T follicular helper cell (primary cell): ENCODE results near the gene CCL13.

Experiments
- DNase-seq: peaks from one replicate; pipeline ENCODE4 v3.0.0-alpha.2; 2020; ENCODE audit warnings: low read depth

The CCL13 gene

DNA sequence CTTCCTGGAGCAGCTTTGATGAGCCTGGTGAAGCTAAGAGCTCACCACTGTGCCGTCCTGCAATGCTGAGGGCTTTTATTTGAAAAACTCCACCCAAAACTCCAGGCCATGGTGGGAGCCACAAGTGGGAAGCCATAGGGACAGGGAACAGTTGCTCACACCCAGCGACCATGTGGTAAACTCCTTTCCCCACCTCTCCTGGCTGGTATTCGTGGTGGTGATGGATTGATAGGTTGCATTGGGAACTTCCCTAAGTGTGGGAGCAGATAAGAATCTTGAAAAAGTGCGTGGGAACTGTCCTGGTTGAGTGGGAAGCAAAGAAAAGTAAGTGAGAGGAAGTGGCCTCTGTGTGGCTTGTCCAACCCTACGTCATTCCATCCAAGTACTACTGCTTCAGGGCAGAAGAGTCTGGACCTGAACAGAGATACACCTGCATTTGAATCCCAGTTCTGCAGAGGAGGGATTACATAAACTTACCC, 6.9 kb downstream of the CCL13 start, which contains the start of gene CCL1:
Gene CCL1, minus strand, starts transcription at position 51 of the 479 bp plus-strand sequence. CDS start 72 bp downstream, outside the sequence.
- DNase-seq = no peak

DNA sequence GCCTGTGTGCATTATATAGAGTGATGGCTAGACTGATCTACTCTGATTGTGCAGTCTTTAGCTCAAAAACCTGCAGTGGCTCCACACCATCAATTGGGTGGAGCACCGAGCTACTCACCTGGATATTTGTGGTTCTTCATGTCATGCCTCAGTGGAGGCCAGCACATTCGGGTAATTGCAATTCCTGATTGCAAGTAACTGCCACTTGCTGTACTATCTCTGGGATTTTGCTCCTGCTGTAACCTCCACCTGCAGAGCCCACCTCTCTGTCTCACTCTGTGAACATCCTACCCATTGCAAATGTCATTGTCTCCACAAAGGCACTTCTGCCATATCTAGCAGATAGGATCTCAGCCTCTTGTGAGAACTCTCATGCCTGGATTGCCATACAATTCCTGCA, 8.5 kb downstream of the CCL13 start:
- no peak for DNase-seq

DNA sequence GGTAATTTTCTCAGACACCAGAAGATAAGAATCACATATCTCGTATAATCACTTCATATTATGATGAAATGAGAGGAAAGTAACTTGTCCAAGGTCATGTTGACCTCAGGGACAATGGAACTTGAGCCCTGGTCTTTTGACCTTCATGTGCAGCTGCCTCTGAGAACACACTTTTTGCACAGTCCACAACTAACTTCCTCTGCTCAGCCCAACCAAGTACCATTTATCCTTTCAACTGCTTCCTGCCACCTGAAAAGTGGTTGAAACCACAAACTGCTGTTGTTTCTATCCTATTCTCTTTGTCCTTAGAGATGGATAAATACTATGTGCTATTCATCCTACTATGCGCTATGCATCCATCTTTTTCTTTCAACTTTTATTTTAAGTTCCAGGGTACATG, 9.1 kb downstream of the CCL13 start:
- DNase-seq = no peak

DNA sequence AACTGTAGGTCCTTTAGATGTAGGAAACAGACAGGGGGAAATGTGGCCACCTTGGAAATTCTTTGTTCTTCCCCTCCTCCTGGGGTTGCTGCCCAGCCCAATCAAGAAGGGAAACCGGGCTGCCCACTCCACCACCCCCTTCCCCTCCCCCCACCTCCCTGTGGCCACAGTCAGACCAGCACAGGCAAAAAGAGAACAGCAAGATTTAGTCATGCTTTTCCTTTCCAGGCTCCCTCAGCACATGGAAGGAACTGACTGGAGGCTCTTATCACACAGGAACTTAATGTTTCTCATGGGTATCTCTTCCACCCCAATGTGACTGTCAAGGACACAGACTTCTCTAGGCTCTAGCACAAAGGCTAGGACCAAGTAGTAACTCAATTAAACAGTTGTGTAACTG, 9.7 kb downstream of the CCL13 start:
- DNase-seq = no peak

DNA sequence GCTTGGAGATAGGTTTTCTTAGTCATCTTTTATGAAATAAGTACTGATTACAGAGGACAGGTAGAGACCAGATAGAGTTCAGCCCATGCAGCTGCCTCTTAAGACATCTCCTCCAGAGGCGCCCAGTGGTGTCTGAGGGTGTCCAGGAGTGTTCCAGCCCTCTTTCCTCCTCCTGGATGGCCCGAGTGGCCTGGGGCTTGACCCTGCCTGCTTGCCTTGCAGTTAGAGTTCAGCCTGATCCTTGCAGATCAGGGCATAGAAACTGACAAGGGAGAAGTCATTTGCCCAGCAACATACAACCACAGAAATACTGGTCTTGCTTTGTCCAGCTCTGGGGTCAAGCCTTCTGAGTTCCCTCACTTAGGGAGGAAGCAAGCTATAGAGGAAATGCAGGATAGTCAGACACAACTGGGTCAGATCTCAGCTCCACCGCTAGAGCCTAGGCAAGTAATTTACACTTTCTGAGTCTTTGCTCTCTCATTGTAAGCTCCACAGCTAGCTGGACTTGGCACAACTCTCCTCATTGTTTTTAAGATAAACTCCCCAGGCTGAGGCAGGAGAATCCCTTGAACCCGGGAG, 10.3 kb downstream of the CCL13 start:
- DNase-seq = no peak

DNA sequence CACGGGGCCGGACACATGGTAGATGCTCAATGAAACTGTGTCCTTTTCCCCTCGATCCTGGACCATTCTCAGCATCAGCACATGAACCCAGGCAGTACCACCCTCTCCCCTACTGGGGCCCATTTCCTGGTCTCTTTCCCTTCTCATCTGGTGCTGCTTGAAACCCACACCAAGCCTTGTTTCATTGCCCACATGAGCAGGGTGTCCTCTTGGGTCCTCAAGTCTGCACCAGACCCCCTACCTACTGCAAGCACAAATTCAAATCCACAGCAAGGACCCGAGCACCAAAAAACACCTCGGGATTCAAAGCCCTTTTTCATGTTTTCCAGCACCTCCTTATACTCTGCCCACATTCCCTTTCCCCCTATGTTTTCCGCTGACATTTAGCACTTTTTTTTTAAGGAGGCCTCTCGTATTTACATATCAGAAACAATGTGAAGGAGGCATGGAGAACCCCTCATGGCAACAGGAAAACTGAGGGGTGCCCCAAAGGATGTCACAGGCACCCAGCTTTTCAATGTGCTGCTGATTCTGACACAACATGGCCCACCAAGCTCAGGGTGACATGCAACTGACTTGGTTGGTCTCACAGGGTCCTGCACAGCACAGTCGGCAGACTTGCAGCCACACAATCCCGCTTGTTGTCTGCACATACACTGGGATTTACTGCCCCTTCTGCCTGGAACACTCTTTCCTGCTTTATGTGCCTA, 11.4 kb downstream of the CCL13 start:
- no peak for DNase-seq

DNA sequence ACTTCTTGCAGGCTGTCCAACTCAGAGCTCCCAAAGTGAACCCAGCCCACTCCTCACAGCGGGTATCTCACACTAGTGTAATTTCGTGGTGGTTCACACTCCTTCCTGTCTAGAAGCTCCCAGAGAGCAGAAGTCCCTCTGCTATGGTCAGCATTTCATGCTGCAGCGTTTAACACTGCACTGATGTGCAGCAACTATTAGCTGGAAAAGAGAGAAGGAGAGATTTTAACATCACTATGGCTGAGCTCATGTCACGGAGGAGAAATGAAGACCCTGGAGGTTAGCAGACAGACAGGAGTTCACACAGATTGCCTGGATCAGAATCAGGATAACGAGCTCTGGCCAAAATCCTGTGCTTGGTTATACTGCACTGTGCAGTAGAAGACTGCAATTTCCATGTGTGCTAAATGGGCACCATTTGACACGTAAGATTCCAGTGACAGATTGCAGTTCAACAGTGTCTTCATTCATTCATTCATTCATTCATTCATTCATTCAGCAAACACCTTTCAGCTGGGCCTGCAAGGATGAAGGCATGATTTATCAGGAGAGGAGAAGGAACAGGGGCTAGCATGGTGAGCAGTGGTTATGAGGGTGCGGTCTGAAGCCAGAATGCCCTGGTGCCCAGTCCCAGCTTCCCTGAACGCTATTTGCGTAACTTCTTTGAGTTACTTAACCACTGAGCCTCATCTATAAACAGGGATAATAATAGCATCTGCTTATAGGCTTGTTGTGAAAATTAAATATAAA, 12.1 kb downstream of the CCL13 start:
- no peak for DNase-seq

DNA sequence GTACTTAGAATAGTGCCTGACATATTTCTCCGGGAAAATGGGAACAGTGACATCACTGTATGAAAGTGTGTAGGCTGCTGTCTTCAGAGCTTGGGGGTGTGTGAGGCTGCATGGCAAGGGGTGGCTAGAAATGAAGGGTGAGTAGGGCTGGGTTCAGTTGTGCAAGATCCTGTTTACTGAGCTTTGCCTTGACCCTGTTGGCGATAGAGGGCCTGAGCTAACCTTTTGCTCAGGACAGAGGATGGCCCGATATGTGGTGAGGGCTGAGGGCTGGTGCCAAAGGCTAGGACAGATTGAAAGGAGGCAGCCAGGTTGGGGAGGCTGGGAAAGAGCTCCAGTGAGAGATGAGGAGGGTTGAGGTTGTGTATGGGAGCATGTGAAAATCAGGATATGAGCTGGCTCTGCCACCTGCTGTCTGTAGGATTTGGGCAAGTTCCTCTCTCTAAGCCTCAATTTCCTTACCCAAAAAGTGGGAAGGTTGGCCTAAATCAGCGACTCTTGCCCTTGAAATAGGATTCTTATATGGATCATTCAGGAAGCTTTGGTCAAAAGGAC, 12.7 kb downstream of the CCL13 start:
- DNase-seq = no peak

DNA sequence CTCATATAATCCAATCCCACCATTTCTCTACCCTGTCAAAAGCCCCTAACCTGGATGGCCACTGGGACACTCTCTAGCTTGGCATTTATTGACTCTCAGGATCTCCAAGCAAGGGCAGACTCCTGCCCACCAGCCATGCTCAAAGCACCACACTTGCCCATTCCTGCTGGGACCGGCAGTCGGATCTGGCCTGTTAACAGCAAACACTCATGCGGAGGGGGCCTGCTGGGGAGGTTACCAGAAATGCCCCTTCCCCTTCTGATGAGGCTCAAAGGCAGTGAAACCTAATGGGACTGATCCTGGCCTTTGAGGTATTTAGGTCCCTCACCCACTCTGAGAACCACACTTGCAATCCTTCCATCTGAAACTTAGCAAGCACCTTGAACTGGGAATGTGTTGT, 13.3 kb downstream of the CCL13 start:
- no peak for DNase-seq

DNA sequence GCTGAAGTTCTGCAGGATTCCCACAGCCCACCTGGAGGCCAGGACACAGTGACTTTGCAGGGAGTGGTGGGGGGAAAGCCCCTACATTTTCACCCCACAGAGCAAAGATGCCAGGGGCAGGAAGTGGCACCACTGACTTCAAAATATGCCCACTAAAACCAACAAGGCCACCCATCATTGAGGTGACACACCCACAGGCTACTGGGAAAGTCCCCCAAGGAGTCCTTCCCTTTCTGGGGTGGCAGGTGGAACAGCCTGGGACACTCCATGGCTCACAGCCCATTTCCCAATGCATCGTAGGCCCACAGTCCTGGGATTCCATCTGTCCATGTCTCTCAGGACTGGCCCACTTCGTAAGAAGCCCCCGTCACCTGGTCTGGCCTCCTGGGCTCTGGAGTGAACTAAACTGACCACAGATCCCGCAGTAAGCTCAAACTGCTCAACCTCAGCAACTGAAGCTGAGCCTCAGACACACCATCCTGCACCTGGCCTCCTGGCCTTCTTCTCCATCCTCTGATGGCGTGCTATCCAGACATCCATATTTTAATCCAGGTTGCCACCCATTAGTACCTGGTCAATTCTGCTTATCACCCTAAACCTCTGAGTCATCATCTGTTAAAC, 14.2 kb downstream of the CCL13 start:
- no peak for DNase-seq

DNA sequence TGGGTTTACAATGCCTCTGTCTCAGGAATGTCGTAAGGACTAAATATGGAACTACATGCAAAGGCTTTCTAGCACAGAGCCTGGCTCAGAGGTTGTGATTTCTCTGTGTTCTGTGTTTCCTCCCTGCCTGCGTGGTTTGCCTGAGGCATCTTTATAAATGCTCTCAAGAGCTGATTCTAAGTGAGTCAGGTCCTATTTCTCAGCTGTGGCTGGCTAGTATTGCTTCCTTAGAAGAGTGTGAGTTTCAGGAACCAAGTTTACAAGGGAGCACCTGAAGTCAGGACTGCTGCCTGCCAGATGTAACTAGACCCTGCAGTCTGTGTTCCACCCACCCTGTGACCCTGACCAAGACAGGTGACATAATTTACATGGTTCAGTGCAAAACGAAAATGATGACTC, 14.7 kb downstream of the CCL13 start:
- DNase-seq = no peak

DNA sequence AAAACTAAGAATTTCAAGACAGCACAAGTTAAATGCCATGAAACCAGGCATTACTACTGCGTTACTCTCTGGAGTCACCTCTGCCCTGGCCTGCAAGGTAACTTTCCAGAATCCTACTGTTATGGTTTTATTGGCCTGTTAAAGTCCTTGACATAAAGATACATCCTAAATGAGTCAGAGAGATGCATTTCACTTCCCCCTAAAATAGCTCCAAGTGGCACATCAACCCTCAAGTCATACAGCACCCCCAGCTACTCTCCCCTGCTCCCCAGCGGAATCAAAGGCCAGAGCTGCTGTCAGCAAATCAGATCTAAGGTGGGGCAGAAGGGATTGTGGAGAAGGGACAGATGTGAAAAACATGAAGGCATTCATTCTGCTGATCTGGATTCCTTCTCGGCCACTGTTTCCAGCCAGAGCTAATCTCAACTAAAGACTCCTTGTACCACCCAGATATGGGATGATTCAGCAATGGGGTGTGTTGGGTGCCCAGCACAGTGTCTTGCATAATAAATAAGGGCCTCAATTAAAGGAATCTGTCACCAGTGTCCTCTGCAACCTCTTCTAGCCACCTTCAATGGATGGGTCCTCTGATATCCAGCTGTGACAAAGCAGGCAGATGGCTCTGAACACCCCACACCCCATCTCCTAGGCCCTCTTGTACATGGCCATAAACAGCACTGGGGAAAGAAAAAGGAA, 15.3 kb downstream of the CCL13 start:
- no peak for DNase-seq

DNA sequence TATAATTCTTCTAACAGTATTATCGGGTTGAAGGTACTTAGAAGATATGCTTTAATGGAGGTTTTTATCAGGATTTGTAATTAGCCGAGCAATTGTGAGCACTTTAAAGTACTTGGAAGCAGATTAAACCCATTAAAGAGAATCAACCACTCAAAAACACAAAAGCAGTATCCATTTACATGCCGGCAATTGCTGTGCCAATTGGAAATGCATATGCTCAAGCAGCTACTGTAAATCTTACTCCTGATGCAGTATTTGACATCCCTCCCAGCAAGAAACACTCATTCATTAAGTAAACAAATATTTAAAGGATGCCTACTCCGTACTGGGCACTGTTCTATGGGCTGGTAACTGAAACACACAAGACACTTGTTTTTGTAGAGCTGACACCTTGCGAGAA, 18.2 kb downstream of the CCL13 start:
- DNase-seq = no peak

DNA sequence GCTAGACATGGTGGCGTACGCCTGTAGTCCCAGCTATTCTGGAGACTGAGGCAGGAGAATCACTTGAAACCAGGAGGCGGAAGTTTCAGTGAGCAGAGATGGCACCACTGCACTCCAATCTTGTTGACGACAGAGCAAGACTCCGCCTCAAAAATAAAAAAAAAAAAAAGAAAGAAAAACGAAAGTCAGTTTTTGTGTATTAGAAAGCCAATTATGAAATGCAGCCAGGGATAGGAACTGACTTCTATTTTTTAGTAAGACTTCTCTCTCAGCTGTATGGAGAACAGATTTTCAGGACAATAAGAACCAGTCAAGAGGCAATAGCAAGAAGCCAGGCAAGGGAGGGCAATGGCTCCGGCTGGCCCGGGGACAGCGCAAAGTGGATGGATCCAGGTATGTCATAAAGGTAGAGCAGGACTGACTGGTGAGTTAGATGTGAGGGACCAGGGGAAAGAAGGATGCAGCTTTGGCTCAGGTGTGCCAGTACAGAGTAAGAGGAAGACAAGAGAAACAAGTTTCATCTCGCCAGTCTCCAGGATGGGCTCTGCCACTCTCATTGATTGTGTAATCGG, 19.2 kb downstream of the CCL13 start:
- no peak for DNase-seq

DNA sequence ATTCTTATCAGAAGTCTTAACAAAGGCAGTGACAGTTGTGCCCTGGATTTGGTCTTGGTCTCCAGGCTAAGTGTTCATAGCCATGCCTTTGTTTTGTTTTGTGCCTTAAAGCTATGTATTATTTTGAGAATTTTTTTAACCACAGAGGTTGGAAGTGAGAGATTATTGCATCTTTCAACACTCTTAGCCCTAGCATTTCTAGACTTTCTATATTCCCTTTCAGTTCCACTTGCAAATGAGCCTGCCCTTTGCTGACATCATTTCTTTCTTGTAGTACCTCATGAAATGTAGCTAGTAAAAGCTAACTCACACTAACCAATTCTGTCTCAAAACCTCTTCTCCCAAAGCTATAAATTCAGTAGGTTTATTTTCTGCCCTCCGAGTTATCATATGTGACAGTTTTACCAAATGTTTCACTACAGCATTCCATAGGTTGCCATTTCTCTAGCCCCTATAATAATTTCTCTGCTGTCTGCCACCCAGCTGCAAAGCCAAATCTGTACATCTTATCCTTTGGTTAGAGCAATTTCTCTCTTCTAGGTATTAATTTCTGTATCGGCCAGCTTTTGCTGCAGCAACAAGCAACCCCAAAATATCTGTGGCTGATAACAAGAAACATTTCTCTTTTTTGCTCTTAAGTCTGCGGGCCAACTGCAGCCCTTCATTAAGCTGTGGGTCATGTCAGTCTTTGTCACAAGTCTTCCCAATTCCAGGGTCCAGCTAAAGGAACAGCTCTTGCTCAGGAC, 21.0 kb downstream of the CCL13 start:
- DNase-seq = no peak

DNA sequence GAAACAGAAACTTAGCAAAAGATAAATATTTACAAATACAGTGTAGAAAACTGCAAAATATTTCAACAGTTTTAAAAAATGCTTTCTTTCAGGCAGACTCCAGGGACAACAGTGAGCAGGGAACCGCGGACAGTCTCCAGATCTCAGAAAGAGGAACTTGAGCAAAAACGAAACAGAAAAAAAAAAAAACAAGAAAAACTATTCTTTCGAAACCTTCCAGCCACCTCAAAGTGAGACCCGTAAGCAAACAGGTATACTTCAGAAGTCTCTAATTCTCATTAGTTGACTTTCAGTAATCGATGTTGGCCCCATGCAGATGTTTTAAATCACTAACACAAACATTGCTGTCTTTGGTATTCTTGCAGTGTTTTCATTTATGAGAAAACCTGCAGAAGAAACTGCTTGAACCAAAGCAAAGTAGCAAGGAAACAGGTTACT, 22.4 kb downstream of the CCL13 start:
- no peak for DNase-seq

DNA sequence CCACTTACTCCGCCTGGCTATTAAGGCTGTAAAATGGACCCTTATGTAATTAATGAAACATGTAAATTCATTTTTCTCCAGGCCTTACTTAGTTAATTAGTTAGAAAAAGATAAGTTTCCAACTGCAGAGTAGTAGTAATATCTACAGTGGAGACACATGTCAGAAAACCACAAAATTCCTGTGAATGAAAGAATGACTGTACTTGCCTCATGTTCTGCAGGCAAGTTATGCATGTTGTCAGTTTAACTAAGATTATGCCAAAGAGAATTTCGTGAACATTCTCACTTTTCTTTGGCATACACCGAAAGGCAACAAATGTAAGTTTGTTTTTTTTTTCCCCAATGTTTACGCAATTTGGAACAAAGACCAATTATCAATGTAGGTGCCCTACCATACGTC, 23.6 kb downstream of the CCL13 start:
- DNase-seq = no peak

DNA sequence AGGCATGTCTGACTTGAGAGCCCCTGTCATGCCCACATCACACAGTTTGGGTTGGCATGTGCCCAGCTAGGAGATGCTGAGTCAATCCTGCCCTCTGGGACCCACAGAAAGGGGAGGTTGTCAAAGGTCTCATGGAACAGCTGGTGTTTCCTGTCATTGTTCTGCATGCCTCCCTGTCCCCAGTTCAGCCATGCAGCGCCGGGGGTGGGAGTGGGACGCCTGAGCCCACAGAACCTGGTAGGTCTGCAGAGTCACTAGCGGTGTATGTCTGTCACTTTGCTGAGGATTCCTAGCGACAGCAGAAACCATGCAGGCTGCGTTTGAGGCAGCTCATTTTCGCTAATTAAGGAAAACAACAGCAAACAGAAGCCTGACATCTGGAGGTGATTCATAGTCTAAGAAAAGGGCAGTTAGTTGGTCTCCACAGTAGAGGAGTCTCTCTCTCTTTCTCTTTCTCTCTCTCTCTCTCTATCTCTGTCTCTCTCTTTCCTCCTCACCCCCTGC, 26.4 kb downstream of the CCL13 start:
- DNase-seq = no peak

DNA sequence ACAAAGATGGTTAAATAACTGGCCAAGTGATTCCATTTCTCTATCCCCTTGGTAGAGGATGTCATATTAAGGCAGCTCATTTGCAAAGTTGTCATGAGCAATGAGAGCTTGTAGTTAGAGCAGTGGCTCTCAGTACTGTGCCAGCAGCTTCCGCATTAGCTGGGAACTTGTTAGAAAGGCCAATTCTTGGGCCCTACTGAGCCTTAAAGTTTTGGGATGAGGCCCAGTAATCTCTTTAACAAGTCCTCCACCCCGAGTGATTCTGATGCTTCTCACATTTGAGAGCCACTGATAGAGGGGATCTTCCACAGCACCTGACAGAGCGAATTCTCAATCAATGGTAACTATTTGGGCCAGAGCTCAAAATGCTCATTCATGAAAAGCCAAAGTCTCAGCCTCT, 26.9 kb downstream of the CCL13 start:
- DNase-seq = no peak

DNA sequence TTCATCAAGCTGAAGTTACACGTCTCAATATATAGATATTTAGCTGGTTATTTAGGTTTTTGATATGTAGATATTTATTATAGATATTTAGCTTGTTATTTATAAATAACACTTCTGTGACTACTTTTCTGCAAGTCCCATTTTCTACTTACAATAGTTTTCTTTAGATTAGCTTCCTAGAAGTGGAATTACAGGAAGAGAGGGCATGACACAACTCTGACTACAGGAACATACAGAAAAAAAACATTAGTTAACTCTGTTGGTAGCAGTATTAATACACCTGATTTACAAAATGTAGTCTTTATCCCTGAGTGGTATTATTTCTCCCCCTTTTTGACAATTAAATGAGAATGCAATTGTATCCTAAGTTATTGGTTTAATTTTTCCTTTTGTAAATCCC, 28.0 kb downstream of the CCL13 start:
- DNase-seq = no peak
